ENCODE measurements around the gene RPL35A. TPM values are rescaled to one million over a fixed set of nuclear protein-coding genes. Genes with fewer than 3 reads are reported as not detected.
"Not testable (repeated sequence)": the region's sequence is repeated elsewhere in the genome, so short reads cannot be mapped to it uniquely, and the experiment has no call there.

The RPL35A gene
- total RNA-seq, 1 experiment from 2014 or later: 1,068 TPM

GRCh38 chr3:197952440-197952839 lies 2.5 kb downstream of the RPL35A start:
- DNase-seq (ENCODE audit: low read depth): no peak

GRCh38 chr3:197953325-197953724 lies 3.3 kb downstream of the RPL35A start:
- no peak for DNase-seq (ENCODE audit: low read depth)

DNA sequence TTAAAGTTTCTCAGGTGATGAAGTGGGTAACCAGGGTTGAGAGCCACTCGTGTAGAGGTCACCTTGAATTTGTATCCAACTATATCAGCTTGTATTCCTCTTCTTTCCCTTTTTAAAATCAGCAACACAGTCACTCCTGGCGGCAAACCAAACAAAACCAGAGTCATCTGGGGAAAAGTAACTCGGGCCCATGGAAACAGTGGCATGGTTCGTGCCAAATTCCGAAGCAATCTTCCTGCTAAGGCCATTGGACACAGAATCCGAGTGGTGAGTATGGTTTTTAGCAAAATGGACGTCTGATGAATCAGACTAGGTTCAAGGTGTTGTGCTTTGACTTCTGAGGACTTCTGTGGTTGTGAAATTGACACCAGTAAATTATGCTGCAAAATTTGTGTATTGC lies 3.9 kb downstream of the RPL35A start:
- peak; percentile 35 for DNase-seq (ENCODE audit: low read depth)

DNA sequence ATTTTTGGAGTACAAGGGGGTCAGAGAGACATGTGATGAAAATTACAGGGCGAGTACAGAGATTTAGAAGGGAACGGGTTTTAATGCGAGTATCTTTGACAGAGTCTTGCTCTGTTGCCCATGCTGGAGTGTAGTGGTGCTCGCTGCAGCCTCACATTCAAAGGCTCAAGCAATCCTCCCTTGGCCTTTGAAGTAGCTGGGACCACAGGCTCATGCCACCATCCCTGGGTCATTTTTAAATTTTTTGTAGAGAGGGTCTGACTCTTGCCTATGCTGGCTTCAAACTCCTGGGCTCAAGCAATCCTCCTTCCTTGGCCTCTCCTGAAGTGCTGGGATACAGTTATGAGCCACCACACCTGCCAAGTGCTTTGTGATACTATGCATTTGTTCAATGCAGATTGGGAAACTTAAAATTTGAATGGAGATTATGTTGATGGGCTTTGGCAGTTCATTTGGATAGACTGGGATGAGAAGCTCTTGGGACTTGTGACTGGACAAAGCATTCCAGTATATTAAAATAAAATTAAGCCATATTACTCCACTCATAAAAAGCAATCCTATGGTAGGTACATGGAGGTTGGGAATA lies 6.0 kb downstream of the RPL35A start:
- DNase-seq (ENCODE audit: low read depth): no peak

GRCh38 chr3:197956626-197956988 lies 6.6 kb downstream of the RPL35A start:
- no peak for DNase-seq (ENCODE audit: low read depth)

- no peak for DNase-seq (ENCODE audit: low read depth)
Observed at GRCh38 chr3:197957790-197958133, 7.8 kb downstream of the RPL35A start.

GRCh38 chr3:197958346-197958745 lies 8.4 kb downstream of the RPL35A start:
- DNase-seq (ENCODE audit: low read depth): no peak

- DNase-seq (ENCODE audit: low read depth): not testable (repeated sequence)
Observed at GRCh38 chr3:197958848-197959247, 8.9 kb downstream of the RPL35A start.

- no peak for DNase-seq (ENCODE audit: low read depth)
Observed at GRCh38 chr3:197959500-197959890, 9.5 kb downstream of the RPL35A start.

- DNase-seq (ENCODE audit: low read depth): peak; percentile 99
Observed at GRCh38 chr3:197959891-197960693, 10.1 kb downstream of the RPL35A start, which contains the start of gene LMLN. Gene LMLN (plus strand): TSS chr3:197960217. CDS start chr3:197960246, 29 bp downstream.

GRCh38 chr3:197960694-197961581 lies 10.9 kb downstream of the RPL35A start:
- peak; percentile 70 for DNase-seq (ENCODE audit: low read depth)

DNA sequence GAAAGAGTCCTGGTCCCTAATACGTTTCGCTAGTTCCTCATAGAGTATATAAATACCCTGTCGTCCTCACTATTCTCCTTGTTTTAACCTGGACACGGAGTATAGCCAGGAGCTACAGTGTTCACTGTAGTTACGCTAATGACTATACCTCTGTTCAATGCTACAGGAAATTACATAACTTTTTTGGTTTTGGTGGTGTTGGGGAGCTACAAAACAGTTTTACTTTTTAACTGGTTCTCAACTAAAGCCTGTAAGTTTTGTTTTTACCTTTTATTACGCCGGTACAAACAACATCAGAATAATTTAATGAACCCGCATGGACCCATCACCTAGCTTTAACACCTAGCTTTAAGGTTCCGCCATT lies 11.6 kb downstream of the RPL35A start:
- no peak for DNase-seq (ENCODE audit: low read depth)

GRCh38 chr3:197963019-197963637 lies 13.1 kb downstream of the RPL35A start:
- DNase-seq (ENCODE audit: low read depth): no peak

DNA sequence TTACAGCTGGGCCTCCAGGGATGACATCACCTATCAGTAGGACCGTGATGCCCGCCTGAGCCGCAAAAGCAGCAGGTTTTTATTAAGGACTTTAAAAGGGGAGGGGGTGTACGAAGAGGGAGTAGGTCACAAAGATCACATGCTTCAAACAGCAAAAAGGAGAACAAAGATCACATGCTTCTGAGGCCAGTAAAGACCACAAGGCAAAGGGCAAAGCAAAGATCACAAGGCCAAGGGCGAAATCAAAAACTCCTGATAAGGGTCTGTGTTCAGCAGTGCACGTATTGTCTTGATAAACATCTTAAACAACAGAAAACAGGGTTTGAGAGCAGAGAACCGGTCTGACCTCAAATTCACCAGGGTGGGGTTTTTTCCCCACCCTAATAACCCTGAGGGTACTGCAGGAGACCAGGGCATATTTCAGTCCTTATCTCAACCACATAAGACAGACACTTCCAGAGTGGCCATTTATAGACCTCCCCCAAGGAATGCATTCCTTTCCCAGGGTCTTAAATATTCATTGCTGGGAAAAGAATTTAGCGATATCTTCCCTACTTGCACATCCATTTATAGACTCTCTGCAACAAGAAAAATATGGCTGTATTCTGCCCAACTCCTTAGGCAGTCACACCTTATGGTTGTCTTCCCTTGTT lies 17.5 kb downstream of the RPL35A start:
- DNase-seq (ENCODE audit: low read depth): not testable (repeated sequence)

DNA sequence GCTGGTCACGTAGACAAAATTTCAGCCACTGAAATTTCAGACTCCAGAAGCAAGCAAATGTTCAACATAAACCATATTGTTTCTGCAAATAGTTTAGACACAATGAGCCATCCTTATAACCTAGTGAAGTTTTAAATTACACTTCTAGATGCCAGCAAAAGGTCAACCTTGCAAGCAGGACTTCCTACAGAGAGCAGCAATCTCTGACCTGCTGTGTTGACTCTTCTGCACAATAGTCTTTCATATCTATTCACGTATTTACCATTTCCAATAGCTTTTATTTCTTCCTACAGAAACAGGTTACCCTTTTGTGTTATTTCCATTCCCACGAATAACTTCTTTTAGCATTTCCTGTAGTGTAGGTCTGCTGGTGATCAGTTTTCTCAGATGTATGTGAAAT lies 20.6 kb downstream of the RPL35A start:
- no peak for DNase-seq (ENCODE audit: low read depth)

GRCh38 chr3:197974016-197974415 lies 24.0 kb downstream of the RPL35A start:
- no peak for DNase-seq (ENCODE audit: low read depth)

- no peak for DNase-seq (ENCODE audit: low read depth)
Observed at GRCh38 chr3:197975311-197975710, 25.3 kb downstream of the RPL35A start.

GRCh38 chr3:197983076-197983475 lies 33.1 kb downstream of the RPL35A start:
- no peak for DNase-seq (ENCODE audit: low read depth)

DNA sequence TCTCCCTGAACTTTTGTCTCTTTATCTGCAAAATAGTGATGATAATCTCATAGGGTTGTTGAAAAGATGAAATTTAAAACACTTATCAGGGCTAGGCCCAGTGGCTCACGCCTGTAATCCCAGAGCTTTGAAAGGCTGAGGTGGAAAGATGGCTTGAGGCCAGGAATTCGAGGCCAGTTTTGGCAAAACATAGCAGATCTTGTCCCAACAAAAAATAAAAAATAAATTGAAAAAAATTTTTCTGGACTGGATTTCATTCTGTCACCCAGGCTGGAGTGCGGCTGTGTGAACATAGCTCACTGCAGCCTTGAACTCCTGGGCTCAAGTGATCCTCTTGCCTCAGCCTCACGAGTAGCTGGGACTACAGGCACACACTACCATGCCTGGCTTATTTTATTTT lies 39.7 kb downstream of the RPL35A start:
- DNase-seq (ENCODE audit: low read depth): no peak

DNA sequence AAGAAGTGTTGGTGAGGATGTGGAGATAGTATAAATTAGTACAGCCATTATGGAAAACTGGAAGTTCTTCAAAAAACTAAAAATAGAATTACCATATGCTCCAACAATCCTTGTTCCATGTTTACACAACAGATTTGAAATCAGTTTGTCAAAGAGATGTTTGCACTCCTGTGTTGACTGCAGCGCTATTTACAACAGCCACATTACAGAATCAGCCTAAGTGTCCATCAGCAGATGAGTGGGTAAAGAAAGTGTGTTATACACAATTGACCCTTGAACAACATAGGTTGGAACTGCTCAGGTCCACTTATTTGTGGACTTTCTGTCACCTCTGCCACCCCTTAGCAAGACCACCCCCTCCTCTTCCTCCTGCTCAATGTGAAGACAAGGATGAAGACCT lies 44.7 kb downstream of the RPL35A start:
- no peak for DNase-seq (ENCODE audit: low read depth)

DNA sequence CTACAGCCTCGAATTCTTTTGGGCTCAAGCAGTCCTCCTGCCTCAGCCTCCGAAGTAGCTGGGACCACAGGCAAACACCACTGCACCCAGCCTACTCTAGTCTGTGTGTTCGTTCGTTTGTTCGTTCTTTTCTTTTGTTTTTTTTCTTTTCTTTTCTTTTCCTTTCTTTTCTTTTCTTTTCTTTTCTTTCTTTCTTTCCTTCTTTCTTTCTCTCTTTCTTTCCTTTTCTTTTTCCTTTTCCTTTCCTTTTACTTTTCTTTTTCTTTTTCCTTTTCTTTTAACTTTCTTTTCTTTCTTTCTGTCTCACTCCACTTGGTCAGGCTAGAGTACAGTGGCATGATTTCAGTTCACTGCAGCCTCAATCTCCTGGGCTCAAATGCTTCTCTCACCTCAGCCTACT lies 46.9 kb downstream of the RPL35A start:
- no peak for DNase-seq (ENCODE audit: low read depth)

GRCh38 chr3:197997936-197998335 lies 47.9 kb downstream of the RPL35A start:
- no peak for DNase-seq (ENCODE audit: low read depth)
